Loucy (cell line): Measurements from ENCODE around the gene PTCH2.

Experiments used
- H2AFZ ChIP-seq: fragments of 200-600 bp; sonication (generic); 2 replicates; pipeline ENCODE4 v1.6.0; 2016; ENCODE audit warnings: antibody characterized with exemption, mild to moderate bottlenecking, low read length, moderate library complexity
- H3F3A ChIP-seq: fragments of 200-600 bp; 2 replicates; pipeline ENCODE4 v1.6.0; 2016; ENCODE audit warnings: antibody characterized with exemption, low read depth, mild to moderate bottlenecking
- H3K27me3 ChIP-seq: fragments of 200-600 bp; sonication (generic); 2 replicates; pipeline ENCODE4 v1.6.1; 2014; ENCODE audit warnings: low read length, mild to moderate bottlenecking; ENCODE audit not compliant: insufficient read depth, poor library complexity, severe bottlenecking
- H3K36me3 ChIP-seq: fragments of 200-600 bp; sonication (generic); 2 replicates; pipeline ENCODE4 v1.6.1; 2016; ENCODE audit warnings: low read length; ENCODE audit not compliant: insufficient read depth
- H3K4me1 ChIP-seq: fragments of 200-600 bp; sonication (generic); 2 replicates; pipeline ENCODE4 v1.5.1; 2014; ENCODE audit warnings: low read length, mild to moderate bottlenecking; ENCODE audit not compliant: insufficient read depth, poor library complexity, severe bottlenecking
- H3K4me2 ChIP-seq: fragments of 200-600 bp; sonication (generic); 2 replicates; pipeline ENCODE4 v1.6.0; 2014; ENCODE audit warnings: antibody characterized with exemption, low read length, low read depth, mild to moderate bottlenecking; ENCODE audit not compliant: poor library complexity, severe bottlenecking
- H3K4me3 ChIP-seq: fragments of 200-600 bp; sonication (generic); 2 replicates; pipeline ENCODE4 v1.5.1; 2014; ENCODE audit warnings: low read length, mild to moderate bottlenecking, mixed read lengths; ENCODE audit not compliant: poor library complexity, severe bottlenecking
- H3K79me2 ChIP-seq: fragments of 200-600 bp; sonication (generic); 2 replicates; pipeline ENCODE4 v1.6.1; 2014; ENCODE audit warnings: low read length; ENCODE audit not compliant: insufficient read depth
- H3K9ac ChIP-seq: fragments of 200-600 bp; sonication (generic); 2 replicates; pipeline ENCODE4 v1.6.0; 2014; ENCODE audit warnings: mild to moderate bottlenecking, low read depth, low read length, moderate library complexity; ENCODE audit not compliant: poor library complexity, severe bottlenecking
- H3K9me2 ChIP-seq: fragments of 200-600 bp; sonication (generic); replicated peaks from 2 replicates; pipeline ENCODE4 v1.6.1; 2016; ENCODE audit warnings: low read depth, low read length, mixed read lengths
- H3K9me3 ChIP-seq: fragments of 200-600 bp; sonication (generic); 2 replicates; pipeline ENCODE4 v1.6.1; 2014; ENCODE audit warnings: mild to moderate bottlenecking, antibody characterized with exemption, low read length, low read depth; ENCODE audit not compliant: insufficient read depth
- H4K20me1 ChIP-seq: fragments of 200-600 bp; sonication (generic); 2 replicates; pipeline ENCODE4 v1.6.0; 2014; ENCODE audit warnings: antibody characterized with exemption, low read length, mild to moderate bottlenecking; ENCODE audit not compliant: insufficient read depth, poor library complexity, severe bottlenecking
- CTCF ChIP-seq: fragments of 200-600 bp; sonication (generic); conservative IDR thresholded peaks from 2 replicates; pipeline ENCODE4 v1.5.1; 2014; ENCODE audit warnings: mild to moderate bottlenecking, antibody characterized with exemption, low read length
- EZH2phosphoT487 ChIP-seq: fragments of 200-600 bp; IDR thresholded peaks from 2 replicates; pipeline ENCODE4 v1.6.1; 2018; ENCODE audit warnings: antibody characterized with exemption, mild to moderate bottlenecking, moderate library complexity, borderline replicate concordance

Gene PTCH2

GRCh38 chr1:44822981-44823451 is 20.0 kb downstream of the PTCH2 start:
- Histone ChIP-seq H3K9me2 (no peaks in the 10 kb centered on the region), H2AFZ (no peak overlapping the region), H3K36me3 (no peaks in the 10 kb centered on the region), H3K9ac (no peak overlapping the region), H3K9me3 (no peaks in the 10 kb centered on the region), H3K27me3 (no peaks in the 10 kb centered on the region), H3K4me2 (no peak overlapping the region), H3K79me2 (no peaks in the 10 kb centered on the region), H3K4me3 (no peak overlapping the region), H3K4me1 (peaks cover 5% of the 10 kb centered on the region), H3F3A (0 out of 2 replicates have a peak, but pooled peaks cover 2% of the 10 kb centered on the region), H4K20me1 (no peaks in the 10 kb centered on the region)
- TF ChIP-seq CTCF (no peak), EZH2phosphoT487 (no peak)

GRCh38 chr1:44822131-44822701 is 20.8 kb downstream of the PTCH2 start:
- TF ChIP-seq EZH2phosphoT487, result no peak
- TF ChIP-seq CTCF, result no peak

GRCh38 chr1:44821240-44821715 is 21.8 kb downstream of the PTCH2 start:
- 0 out of 2 replicates have a peak, but pooled peaks cover 2% of the 10 kb centered on the region for H3F3A ChIP-seq
- no peaks in the 10 kb centered on the region for H3K79me2 ChIP-seq
- H2AFZ ChIP-seq, result no peak overlapping the region
- H3K4me2 ChIP-seq, result no peak overlapping the region
- no peaks in the 10 kb centered on the region for H3K9me3 ChIP-seq
- TF ChIP-seq CTCF (no peak), EZH2phosphoT487 (no peak)
- H3K9me2 ChIP-seq, result no peaks in the 10 kb centered on the region
- H3K4me3 ChIP-seq, result no peak overlapping the region
- no peak overlapping the region for H3K9ac ChIP-seq
- H3K4me1 ChIP-seq, result peaks cover 5% of the 10 kb centered on the region
- H3K27me3 ChIP-seq, result no peaks in the 10 kb centered on the region
- H4K20me1 ChIP-seq, result no peaks in the 10 kb centered on the region
- H3K36me3 ChIP-seq, result no peaks in the 10 kb centered on the region

More at GRCh38 chr1:44822131-44822701, 20.8 kb downstream of the PTCH2 start:
- Histone ChIP-seq H3K79me2 (no peaks in the 10 kb centered on the region), H2AFZ (no peak overlapping the region), H3K4me1 (peaks cover 5% of the 10 kb centered on the region), H3K36me3 (no peaks in the 10 kb centered on the region), H3F3A (0 out of 2 replicates have a peak, but pooled peaks cover 2% of the 10 kb centered on the region), H3K4me3 (no peak overlapping the region), H3K27me3 (no peaks in the 10 kb centered on the region), H3K9me3 (no peaks in the 10 kb centered on the region), H3K9ac (no peak overlapping the region), H4K20me1 (no peaks in the 10 kb centered on the region), H3K4me2 (no peak overlapping the region), H3K9me2 (no peaks in the 10 kb centered on the region)
